B cell (primary cell): ENCODE measurements around the gene NME7. TPM values are rescaled to one million over a fixed set of nuclear protein-coding genes. Genes with fewer than 3 reads are reported as not detected.

Source experiments
- ATAC-seq: fragments of 200-7000 bp; cut with Tn5 transposase; one replicate; pipeline ENCODE4 v1.10.0; 2021; ENCODE audit warnings: low read depth, mild to moderate bottlenecking, moderate number of reproducible peaks, moderate library complexity
- CTCF ChIA-PET: fragments of 350-600 bp; sonication (Branson Sonifier 250); formaldehyde crosslinking; loops from one replicate; lab custom pipeline; 2021; ENCODE audit warnings: antibody characterized with exemption, inconsistent platforms; lab: Charles Lee
- POLR2A ChIA-PET: fragments of 350-600 bp; sonication (Branson Sonifier 250); formaldehyde crosslinking; loops from one replicate; lab custom pipeline; 2021; ENCODE audit warnings: antibody characterized with exemption; lab: Charles Lee
- DNase-seq: peaks from one replicate; pipeline ENCODE4 v3.0.0; 2013
- H2AFZ ChIP-seq: 2 replicates; pipeline ENCODE4 v1.6.1; 2012; ENCODE audit warnings: mild to moderate bottlenecking, low read depth, low read length; ENCODE audit not compliant: insufficient read depth, poor library complexity, severe bottlenecking
- H3K27ac ChIP-seq, 2 donors: 1 replicate in 1 of 2; 2 replicates in 1 of 2; pipeline ENCODE4 v1.5.1; 2012 to 2013; ENCODE audit warnings: low read length in 2 of 2, mild to moderate bottlenecking in 2 of 2, moderate library complexity in 1 of 2
- H3K27me3 ChIP-seq, 4 experiments: fragments of 200-600 bp in 1 of 4; sonication (generic) in 1 of 4; replicated peaks in 1 of 4; 1 replicate in 2 of 4; 2 replicates in 2 of 4; pipeline versions ENCODE4 v1.6.1 to v1.7.0; 2013 to 2016; ENCODE audit warnings: low read length in 3 of 4, mild to moderate bottlenecking in 2 of 4, mixed read lengths in 1 of 4, moderate library complexity in 1 of 4; ENCODE audit not compliant: insufficient read depth in 4 of 4, control insufficient read depth in 3 of 4; ENCODE audit errors: control extremely low read depth in 1 of 4
- H3K36me3 ChIP-seq, 2 experiments: replicated peaks in 1 of 2; 1 replicate in 1 of 2; 2 replicates in 1 of 2; pipeline versions ENCODE4 v1.6.1 to v1.7.1; 2013; ENCODE audit warnings: low read length in 1 of 2; ENCODE audit not compliant: insufficient read depth in 2 of 2, control insufficient read depth in 1 of 2; ENCODE audit errors: control extremely low read depth in 1 of 2, extremely low read depth in 1 of 2
- H3K4me1 ChIP-seq, 2 donors: fragments of 200-600 bp in 1 of 2; sonication (generic) in 1 of 2; 1 replicate in 1 of 2; 2 replicates in 1 of 2; pipeline versions ENCODE4 v1.5.1 to v1.6.1; 2013 to 2017; ENCODE audit warnings: low read length in 2 of 2; ENCODE audit not compliant: control insufficient read depth in 2 of 2, insufficient read depth in 2 of 2
- H3K4me2 ChIP-seq: replicated peaks from 2 replicates; pipeline ENCODE3; 2012; ENCODE audit warnings: mild to moderate bottlenecking, low read depth, low read length; ENCODE audit not compliant: poor library complexity, severe bottlenecking
- H3K4me3 ChIP-seq, 5 experiments: fragments of 200-600 bp in 1 of 5; sonication (generic) in 1 of 5; 1 replicate in 3 of 5; 2 replicates in 2 of 5; pipeline versions ENCODE4 v1.5.1 to v1.7.0; 2011 to 2016; ENCODE audit warnings: low read length in 4 of 5, mild to moderate bottlenecking in 4 of 5, low read depth in 2 of 5, control low read depth in 1 of 5, moderate library complexity in 1 of 5; ENCODE audit not compliant: insufficient read depth in 1 of 5; ENCODE audit errors: control extremely low read depth in 1 of 5, extremely low read depth in 1 of 5
- H3K79me2 ChIP-seq: fragments of 200-600 bp; sonication (generic); one replicate; pipeline ENCODE4 v1.6.0; 2016; ENCODE audit warnings: low read length; ENCODE audit not compliant: control insufficient read depth, insufficient read depth
- H3K9ac ChIP-seq: fragments of 200-600 bp; sonication (generic); 2 replicates; pipeline ENCODE4 v1.6.1; 2017; ENCODE audit warnings: mild to moderate bottlenecking, low read length, moderate library complexity
- H3K9me3 ChIP-seq, 3 donors: one replicate each; pipeline versions ENCODE4 v1.6.1 to v1.7.1; 2013; ENCODE audit warnings: low read length in 2 of 3; ENCODE audit not compliant: control insufficient read depth in 2 of 3, insufficient read depth in 1 of 3; ENCODE audit errors: control extremely low read depth in 1 of 3
- H4K20me1 ChIP-seq: 2 replicates; pipeline ENCODE4 v1.6.0; 2012; ENCODE audit warnings: mild to moderate bottlenecking, low read length; ENCODE audit not compliant: insufficient read depth, control insufficient read depth, poor library complexity, severe bottlenecking
- H3K27ac Mint-ChIP-seq: one replicate; pipeline ENCODE4 v1.8.0; 2021; ENCODE audit warnings: mixed read lengths
- H3K27me3 Mint-ChIP-seq: one replicate; pipeline ENCODE4 v1.8.0; 2021; ENCODE audit warnings: mixed read lengths
- H3K4me1 Mint-ChIP-seq: one replicate; pipeline ENCODE4 v1.8.0; 2021; ENCODE audit warnings: mixed read lengths
- H3K4me3 Mint-ChIP-seq: one replicate; pipeline ENCODE4 v1.8.0; 2021; ENCODE audit warnings: mixed read lengths
- H3K9me3 Mint-ChIP-seq: one replicate; pipeline ENCODE4 v1.8.0; 2022; ENCODE audit warnings: mixed read lengths; ENCODE audit not compliant: insufficient read depth
- EZH2 ChIP-seq: IDR thresholded peaks from 2 replicates; pipeline ENCODE4 v1.6.1; 2012; ENCODE audit warnings: borderline replicate concordance, low read depth, mild to moderate bottlenecking, moderate library complexity, low read length; ENCODE audit not compliant: insufficient read depth, poor library complexity, severe bottlenecking
- WGBS: methylation state at CpG from one replicate; pipeline ENCODE4 v1.1.5; 2013; ENCODE audit warnings: missing lambda C conversion rate; ENCODE audit not compliant: insufficient coverage; 5-methylcytosine and 5-hydroxymethylcytosine counted together
- intact Hi-C: fragments of 100-400 bp; cut with micrococcal nuclease; formaldehyde crosslinking; loops from one replicate; pipeline ENCODE4 v1.10.0; 2022
- polyA plus RNA-seq: library from polyadenylated mRNA; depleted of rRNA; stranded (reverse); fragments of >200 nt; gene quantifications from 2 replicates; pipeline ENCODE4 v1.2.3, GENCODE V29; 2012
- total RNA-seq, 2 donors: library from RNA; stranded (reverse); fragments of 120-200 nt in 1 of 2; gene quantifications; 1 replicate in 1 of 2; 2 replicates in 1 of 2; pipeline versions ENCODE4 v1.2.3 to v1.2.4, GENCODE V29; 2013 to 2022
- TF ChIP-seq, protein P1 (sequence below): fragments of 200-600 bp; IDR thresholded peaks from one replicate; pipeline ENCODE4 v1.8.0; 2022; ENCODE audit warnings: antibody characterized with exemption, mild to moderate bottlenecking

Gene NME7
- total and polyA plus RNA-seq, 2 donors (not counting 1 experiment from before 2014, with no cell fraction given): 3.3 to 14.3 TPM

DNA sequence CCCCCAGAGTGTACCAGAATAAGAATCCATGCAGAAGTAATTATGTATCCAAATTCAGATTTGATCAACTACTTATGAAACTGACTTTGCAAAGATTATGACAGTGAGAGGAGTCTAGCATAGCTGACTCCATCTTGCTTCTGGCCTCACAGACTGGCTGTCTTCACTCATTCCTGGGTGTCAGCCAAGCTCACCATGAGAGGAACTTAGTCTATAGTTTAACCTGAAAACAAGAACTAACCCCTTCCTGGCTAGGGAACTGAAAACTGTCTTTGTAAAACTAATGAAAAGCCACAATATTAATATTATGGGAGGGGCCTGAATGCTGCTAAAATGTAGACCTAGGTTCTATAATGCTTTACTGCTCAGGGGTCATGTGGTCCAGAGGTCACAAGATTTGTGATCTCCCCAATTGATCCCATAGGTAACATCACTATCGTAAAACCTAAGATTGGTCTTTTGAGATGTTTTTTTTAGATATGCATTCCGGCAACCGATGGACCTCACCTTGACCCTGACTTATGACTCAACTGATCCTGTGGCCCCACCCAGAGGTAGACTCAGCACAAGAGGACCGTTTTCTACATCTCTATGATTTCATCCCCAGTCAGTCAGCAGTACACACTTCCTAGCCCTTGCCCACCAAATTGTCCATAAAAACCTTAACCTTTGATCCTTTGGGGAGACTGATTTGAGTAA is 206.0 kb downstream of the NME7 start:
- Histone ChIP-seq H3K36me3 (no peaks in the 10 kb centered on the region), H3K9ac (no peak overlapping the region), H3K79me2 (no peaks in the 10 kb centered on the region), H3K4me2 (no peak overlapping the region), H3K9me3 (no peaks in the 10 kb centered on the region), H3K4me1 (no peaks in the 10 kb centered on the region), H2AFZ (no peak overlapping the region), H3K27ac (no peak overlapping the region), H3K4me3 (no peak overlapping the region), H3K27me3 (no peaks in the 10 kb centered on the region), H4K20me1 (no peaks in the 10 kb centered on the region)
- intact Hi-C loops: no loop called here
- no peaks in the 10 kb centered on the region for H3K27me3 Mint-ChIP-seq
- no peaks in the 10 kb centered on the region for H3K9me3 Mint-ChIP-seq
- WGBS: 100% methylated on average over 3 of the region's 4 CpGs
- TF ChIP-seq, protein P1, sequence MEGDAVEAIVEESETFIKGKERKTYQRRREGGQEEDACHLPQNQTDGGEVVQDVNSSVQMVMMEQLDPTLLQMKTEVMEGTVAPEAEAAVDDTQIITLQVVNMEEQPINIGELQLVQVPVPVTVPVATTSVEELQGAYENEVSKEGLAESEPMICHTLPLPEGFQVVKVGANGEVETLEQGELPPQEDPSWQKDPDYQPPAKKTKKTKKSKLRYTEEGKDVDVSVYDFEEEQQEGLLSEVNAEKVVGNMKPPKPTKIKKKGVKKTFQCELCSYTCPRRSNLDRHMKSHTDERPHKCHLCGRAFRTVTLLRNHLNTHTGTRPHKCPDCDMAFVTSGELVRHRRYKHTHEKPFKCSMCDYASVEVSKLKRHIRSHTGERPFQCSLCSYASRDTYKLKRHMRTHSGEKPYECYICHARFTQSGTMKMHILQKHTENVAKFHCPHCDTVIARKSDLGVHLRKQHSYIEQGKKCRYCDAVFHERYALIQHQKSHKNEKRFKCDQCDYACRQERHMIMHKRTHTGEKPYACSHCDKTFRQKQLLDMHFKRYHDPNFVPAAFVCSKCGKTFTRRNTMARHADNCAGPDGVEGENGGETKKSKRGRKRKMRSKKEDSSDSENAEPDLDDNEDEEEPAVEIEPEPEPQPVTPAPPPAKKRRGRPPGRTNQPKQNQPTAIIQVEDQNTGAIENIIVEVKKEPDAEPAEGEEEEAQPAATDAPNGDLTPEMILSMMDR: no peak
- TF ChIP-seq EZH2: no peak
- ATAC-seq: no peak
- CTCF ChIA-PET: no interaction called here
- H3K27ac Mint-ChIP-seq: no peak overlapping the region
- POLR2A ChIA-PET: no interaction called here
- H3K4me3 Mint-ChIP-seq: no peak overlapping the region
- no peak for DNase-seq
- peaks cover 3% of the 10 kb centered on the region for H3K4me1 Mint-ChIP-seq

DNA sequence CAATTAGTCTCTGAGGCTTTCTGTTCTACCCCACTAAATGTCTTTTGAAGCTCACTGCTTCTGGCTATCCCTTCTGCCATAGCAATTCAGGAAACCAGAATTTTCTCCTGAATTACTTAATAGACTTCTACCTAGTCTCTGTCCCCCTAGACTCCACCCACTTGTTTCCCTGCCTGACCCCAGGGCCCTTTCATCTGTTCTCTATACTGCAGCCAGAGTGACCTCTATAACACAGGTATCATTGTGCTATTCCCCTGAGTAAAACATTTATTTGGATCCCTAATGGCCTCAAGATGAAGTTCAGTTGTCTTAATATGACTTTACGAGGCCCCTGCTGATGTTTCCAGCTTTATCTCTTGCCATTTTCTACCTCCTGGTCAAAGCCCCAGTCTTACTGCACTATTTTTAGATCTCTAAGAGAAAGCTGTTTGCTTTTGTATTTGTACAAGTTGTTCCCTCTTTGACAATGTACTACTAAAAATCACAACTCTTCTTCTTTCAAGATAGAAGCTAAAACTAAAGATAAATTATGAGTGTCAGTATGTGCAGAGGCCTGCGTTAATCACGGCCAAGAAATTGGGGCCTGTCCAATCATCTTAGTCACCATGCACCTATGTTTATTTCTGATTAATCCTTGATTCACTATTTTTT is 206.6 kb downstream of the NME7 start:
- no peak overlapping the region for H3K27ac ChIP-seq
- Mint-ChIP-seq H3K4me3 (no peak overlapping the region), H3K27me3 (no peaks in the 10 kb centered on the region), H3K4me1 (peaks cover 3% of the 10 kb centered on the region), H3K27ac (no peak overlapping the region), H3K9me3 (no peaks in the 10 kb centered on the region)
- H3K9me3 ChIP-seq: no peaks in the 10 kb centered on the region
- no peaks in the 10 kb centered on the region for H3K27me3 ChIP-seq
- no peaks in the 10 kb centered on the region for H3K79me2 ChIP-seq
- no CpG with 5 or more reads among the region's 3 CpGs for WGBS
- no peak overlapping the region for H2AFZ ChIP-seq
- H3K4me2 ChIP-seq: no peak overlapping the region
- ChIA-PET POLR2A (no interaction called here), CTCF (no interaction called here)
- ATAC-seq: no peak
- no peaks in the 10 kb centered on the region for H4K20me1 ChIP-seq
- no peak overlapping the region for H3K4me3 ChIP-seq
- TF ChIP-seq EZH2: no peak
- TF ChIP-seq, protein P1: no peak
- no peak overlapping the region for H3K9ac ChIP-seq
- H3K36me3 ChIP-seq: no peaks in the 10 kb centered on the region
- no peak for DNase-seq
- H3K4me1 ChIP-seq: no peaks in the 10 kb centered on the region
- intact Hi-C loops: no loop called here
